Measurements from ENCODE around the gene SPEN.
"Not testable (repeated sequence)": the region's sequence is repeated elsewhere in the genome, so short reads cannot be mapped to it uniquely, and the experiment has no call there.

Gene SPEN

DNA sequence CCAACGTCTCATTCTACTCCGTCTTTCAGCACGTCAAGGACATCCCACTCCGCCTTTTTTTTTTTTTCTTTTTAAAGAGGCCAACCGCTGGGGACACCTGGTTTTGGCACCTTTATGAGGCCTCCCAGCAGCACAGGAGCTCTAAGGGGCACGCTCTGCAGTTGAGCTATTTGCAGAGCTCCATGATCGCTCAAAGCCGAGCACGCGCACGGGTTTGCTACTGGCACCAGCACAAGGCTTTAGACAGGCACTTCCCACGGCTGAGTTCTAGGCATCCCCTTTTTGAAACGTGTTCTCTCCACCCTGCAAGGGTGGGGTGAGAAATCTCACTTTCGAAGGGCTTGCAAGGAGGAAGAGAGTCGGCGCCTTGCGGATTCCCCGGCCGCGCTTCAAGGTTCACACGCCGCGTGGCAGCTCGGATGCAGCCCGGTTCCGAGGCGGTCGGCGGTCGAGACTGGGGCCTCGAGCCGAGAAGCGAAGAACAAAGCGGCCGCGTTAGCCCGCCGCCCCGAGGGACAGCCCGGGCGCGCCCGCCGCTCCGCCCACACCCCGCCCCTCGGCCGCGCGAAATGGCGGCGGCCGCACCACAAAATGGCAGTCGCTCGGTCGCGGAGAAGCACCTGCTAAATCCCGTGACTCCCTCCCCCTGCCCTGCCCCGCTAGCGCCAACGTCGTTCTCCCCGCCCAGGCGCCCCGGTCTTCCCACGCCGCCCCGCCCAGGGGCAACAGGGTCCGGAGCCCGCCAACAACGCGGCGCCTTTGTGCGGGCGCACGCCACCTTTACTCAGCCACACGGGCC lies 12.9 kb upstream of the SPEN start:
- peak; percentile 76 to 85 for DNase-seq (ENCODE audit: low read depth in 1 of 2, low spot score in 1 of 2)

DNA sequence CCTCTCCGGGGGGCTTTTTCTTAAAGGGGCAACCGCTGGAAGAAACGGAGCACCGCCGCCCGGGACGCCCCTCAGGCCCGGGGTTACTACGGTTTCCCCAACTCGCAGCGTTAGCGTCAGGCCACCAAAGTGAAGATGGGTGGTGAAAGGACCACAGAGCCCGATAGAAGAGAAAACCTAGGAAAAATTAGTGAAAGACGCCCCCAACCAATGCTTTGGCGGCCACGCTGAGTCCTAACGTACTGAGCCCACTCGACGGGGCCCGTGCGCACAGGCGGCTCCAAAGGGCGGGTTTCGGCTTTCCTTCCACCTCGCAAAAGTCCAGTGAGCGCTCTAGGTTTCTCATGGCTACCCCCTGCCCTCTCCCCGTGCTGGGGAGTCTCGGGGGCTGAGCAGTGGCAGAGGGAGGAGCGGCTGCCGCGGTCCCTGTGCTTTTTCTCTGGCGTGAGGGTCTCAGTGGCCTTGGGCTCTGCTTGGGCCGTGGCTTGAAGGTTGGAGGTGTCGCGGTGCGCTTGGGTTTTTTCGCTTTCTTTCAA lies 12.2 kb upstream of the SPEN start:
- DNase-seq (ENCODE audit: low read depth in 1 of 2, low spot score in 1 of 2) = no peak

DNA sequence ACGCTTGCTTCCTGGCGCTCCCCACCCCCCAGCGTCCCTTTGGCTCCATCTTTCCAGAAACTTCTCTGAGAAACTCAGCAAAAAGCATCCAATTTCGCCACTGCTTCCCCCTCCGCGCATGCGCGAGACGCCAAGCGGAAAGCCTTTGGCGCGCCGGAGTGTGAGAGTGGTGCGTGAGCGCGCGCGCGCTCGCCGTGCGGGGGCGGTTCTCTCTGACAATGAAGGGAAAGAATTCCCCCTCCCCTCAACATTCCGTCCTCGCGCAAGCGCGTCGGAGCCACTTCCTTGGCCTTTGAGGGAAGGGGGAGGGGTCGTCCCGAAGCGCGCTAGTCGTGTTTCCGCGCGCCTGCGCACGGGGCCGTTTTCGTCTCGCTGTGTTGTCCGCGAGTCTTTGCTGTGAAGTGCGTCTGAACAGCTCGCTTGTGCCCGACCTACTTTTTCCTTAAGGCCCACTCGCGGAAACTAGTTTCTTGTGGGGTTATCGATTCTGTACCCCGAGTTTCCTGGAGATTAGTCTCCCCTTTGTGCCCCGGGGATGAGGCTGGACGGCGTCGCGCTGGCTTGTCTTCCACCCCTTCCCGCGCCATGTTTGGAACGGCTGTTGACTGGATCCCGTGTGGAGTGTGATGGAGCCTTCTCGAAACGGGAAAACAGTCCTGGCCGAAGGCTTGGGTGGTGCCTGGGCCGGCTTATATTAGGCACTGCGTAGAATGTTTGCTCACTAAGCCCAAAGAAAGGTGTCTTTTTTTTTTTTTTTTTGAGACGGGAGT lies 11.6 kb upstream of the SPEN start:
- DNase-seq (ENCODE audit: low read depth in 1 of 2, low spot score in 1 of 2) = peak; percentile 99

DNA sequence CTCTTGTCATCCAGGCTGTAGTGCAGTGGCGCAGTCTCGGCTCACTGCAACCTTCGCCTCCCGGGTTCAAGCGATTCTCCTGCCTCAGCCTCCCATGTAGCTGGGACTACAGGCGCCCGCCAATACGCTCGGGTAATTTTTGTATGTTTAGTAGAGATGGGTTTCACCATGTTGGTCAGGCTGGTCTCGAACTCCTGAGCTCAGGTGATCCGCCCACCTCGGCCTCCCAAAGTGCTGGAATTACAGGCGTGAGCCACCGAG lies 11.1 kb upstream of the SPEN start:
- DNase-seq (ENCODE audit: low read depth in 1 of 2, low spot score in 1 of 2) = not testable (repeated sequence)

DNA sequence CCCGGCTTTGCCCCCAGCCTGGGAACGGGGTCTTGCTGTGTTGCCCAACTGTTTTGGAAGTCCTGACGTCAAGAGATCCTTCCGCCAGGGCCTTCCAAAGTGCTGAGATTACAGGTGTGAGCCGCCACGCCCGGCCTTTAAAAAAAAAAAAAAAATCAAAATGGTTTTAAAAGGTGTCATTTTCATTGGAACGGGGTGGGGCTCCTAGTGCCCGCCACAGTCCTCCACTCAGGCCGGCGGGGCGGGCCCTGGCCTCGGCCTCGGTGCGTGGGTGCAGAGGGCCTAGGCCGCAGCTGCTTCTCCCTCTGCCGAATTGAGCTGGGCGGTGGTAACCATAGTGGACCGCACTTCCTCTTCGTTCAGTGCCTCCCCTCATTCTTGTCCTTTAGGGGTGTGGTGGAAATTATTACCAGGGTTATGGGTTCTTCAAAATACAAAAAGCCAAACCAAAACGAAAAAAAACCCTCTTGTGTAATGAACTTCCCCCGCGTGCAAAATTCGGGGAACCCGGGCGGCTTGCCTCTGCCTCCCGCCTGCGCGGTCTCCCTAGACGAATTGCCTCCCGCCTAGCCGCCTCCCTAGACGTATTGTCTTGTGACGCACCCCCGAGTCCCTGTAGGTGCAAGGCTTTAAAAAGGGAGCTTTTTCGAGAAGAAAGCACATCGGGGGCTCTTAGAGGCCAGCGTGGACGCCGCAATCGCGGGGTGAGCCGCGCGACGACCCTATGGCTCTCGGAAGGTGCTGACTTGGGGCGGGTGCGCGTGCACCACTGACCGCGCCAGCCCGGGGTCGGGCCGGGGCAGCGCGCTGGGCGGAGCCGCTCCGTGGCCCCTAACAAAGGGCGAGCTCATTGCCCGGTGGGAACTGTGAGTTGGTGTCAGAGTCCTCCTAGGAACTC lies 10.5 kb upstream of the SPEN start:
- peak in 1 of 2 donors; percentile 17 for DNase-seq (ENCODE audit: low read depth in 1 of 2, low spot score in 1 of 2)

DNA sequence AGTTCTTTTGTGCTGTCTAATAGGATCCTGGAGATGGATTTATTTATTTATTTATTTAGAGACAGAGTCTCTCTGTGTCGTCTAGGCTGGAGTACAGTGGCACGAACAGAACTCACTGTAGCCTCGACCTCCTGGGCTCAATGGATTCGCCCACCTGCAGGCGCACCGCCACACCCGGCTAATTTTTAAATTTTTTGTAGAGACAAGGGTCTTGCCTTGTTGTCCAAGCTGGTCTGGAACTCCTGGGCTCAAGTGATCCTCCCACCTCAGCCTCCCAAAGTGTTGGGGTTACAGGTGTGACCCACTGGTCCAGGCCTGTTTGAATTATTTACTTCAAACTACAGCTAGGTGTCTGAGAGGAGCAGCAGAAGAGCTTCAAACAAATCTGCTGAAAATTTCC lies 9.6 kb upstream of the SPEN start:
- no peak for DNase-seq (ENCODE audit: low read depth in 1 of 2, low spot score in 1 of 2)

DNA sequence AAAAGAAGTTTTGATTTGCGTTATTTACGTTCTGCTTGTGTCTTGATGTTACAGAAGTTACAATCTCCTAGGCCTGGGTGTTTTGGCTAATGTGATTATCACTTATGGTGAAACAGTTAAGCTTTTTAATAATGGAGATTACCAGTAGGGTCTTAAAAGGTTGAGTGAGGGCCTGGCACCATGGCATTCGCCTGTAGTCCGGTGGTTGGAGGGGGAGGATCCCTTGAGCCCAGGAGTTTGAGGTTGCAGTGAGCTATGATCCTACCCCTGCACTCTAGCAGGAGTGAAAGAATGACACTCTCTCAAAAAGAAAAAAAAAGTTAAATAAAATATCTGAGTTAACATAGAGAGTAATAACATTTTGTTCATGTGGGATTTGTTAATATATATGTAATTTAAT lies 8.8 kb upstream of the SPEN start:
- no peak for DNase-seq (ENCODE audit: low read depth in 1 of 2, low spot score in 1 of 2)

DNA sequence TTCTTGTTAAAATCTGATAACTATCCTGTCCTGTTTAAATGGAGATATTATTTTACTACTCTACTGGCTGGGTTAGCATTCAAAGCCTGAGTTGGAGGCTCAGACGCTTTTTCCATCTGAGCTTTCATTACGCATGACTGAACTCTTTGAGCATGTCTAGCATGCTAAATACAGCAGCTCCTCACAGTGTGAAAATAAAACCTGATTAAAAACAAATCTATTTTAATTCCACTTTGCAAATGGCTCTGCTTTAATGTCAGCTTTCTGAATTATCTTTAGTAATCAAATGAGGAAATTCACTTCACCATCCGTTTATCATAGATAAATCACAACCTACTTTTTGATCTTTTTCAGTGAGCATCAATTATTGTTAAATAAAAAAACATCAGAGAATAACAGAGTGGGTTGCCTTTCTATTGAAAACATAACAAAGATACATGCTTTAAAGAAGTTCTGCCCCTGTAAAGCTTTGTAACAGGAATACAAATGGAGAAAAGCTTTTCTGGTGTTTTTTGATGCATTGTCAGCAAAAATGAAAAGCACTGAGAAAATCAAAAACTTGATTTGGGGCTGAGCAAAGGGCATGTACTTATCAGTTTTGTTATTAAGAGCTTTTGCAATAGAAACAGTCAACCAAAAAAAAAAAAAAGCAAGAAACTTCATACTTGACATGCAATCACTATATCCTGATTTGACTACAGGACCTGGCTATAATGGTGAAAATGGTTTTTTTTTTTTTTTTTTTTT lies 3.5 kb upstream of the SPEN start:
- no peak for DNase-seq (ENCODE audit: low read depth in 1 of 2, low spot score in 1 of 2)

DNA sequence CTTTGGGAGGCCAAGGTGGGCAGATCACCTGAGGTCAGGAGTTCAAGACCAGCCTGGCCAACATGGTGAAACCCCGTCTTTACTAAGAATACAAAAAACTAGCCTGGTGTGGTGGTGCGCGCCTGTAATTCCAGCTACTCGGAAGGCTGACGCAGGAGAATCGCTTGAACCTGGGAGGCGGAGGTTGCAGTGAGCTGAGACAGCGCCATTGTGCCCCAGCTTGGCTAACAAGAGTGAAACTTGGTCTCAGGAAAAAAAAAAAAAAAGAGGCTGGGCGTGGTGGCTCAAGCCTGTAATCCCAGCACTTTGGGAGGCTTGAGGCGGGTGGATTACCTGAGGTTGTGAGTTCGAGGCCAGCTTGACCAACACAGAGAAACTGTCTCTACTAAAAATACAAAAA lies 1.5 kb upstream of the SPEN start:
- DNase-seq (ENCODE audit: low read depth in 1 of 2, low spot score in 1 of 2) = not testable (repeated sequence)

DNA sequence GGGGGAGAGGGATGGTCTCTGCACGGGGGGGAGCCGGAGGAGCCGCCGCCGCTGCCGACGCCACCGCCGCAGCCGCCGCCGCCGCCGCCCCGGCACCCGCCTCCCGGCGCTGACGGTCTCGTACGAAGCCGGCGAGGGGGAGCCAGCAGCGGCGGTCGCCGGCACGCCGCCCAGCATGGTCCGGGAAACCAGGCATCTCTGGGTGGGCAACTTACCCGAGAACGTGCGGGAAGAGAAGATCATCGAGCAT lies 311 bp downstream of the SPEN start:
- no peak for DNase-seq (ENCODE audit: low read depth in 1 of 2, low spot score in 1 of 2)

DNA sequence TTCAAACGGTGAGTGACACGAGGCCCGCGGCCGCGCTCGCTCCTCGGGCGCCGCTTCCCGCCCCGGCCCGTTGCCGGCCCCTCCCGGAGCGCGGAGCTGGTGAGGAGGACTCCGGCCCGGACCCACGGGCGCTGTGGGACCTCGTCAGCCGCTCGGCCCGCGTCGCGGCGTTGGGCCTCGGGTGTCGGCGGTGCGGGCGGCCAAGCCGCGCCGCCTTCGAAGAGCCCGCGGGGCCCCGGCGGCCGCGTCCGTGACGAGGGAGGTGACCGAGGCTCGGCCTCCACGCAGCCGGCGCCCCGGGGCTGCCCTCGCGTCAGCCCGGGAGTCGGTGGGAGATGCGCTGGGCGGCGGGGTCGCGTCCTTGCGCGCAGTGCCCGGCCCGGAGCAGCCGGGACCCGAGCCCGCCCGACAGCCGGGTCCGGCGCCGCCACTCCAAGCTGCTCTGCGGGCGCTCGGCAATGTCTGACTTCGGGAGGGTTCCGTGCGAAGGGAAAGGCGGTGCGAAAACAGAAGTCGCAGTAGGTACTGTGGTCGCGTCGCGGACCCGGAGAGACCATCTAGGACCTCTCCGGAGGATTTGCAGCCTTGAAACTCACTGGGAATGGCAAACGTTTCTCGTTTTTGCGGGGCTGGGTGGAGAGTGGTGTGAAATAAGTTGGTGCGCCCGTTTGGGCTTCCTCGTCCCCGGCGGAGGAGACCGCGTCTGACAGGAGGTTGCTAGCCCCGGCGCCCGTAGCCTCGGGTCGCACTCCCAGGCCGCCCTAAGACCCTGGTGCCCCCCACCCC lies 829 bp downstream of the SPEN start:
- DNase-seq (ENCODE audit: low read depth in 1 of 2, low spot score in 1 of 2) = peak; percentile 29 to 33

DNA sequence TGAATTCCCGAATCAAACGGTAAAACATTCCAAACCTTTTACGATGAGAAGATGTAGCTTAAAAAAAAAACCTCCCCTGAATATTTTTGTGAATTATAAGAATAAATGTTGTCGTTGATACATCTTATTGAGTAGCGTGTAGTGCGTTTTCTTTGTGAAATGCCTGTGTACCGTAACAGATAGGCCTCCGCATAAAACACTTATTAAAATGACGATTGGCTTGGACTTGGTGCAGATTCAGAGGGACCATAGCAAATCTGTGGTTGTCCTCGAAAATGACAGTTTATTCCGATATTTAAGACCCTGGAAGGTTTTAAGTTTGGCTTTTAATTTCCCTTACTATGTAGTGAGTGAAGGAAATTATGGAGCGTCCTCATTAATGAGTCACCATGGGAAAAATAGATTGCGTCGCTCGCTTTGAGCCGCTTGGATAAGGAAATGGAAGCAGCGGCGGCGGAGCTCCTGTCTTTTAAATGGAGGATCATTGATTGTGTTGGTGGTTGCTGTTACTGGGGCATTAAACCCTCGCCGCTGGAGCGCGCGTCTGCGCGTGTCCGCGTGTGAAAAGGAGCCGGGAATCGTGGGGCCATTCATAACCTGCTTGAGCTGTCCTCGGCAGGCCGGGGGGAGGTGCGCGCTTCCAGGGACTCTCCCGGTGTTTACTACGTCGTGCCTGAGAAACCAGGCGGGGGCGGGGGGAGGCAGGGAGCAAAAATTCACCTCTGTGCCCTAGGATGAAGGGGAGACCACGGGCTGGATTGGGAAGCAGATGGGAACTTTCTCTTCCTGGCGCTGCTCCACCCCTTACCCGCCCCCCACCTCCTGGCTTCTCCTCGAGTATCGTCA lies 1.6 kb downstream of the SPEN start:
- peak; percentile 44 to 52 for DNase-seq (ENCODE audit: low read depth in 1 of 2, low spot score in 1 of 2)

DNA sequence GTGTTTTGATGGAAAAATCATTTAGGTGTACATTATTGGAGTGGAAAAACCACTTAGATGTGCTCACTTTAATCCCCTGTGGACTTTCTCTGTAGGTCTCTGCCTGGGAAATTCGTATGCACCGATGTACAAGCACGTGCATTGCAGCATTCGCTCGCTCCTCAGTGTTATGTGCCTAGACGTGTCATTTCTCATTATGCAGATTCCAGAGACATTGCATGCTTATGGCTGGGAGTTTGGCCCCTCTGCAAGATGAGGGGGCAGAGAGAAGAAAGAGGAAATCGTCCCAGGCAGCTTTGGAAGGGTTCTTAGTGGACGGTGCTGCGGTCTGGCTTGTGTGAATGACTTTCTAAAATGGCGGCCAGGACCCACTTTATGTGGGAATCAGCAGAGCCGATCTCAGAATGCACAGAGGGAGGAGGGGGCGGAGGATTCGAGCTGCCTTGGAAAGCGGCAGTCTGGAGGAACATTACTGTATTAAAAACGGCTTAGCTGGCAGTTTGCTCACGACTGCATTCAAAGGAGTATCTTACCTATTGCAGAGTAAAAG lies 2.3 kb downstream of the SPEN start:
- DNase-seq (ENCODE audit: low read depth in 1 of 2, low spot score in 1 of 2) = peak in 1 of 2 donors; percentile 21

DNA sequence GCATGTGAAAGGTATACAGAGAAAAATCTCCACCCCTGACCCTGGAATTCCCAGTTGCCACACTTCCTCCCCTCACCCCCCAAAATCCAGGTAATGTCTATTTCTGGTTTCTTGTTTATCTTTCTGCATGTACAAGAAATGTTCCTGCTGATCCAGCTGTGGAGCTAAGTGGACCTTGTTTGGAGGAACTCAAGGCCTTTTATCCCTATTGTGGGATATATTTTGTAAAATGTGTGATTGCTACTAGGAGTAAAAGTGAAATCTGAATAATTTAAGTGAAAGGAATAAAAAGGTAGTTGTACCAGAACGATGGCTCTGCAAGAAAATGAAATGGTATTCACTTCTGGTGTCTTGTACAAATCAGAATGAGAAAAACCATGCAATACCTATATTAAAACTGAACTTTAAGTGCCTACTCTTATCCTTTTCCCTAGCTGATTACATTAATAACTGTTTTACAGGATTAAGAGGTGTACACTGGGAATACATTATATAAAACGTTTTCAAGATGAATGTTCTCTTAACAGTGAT lies 3.0 kb downstream of the SPEN start:
- no peak for DNase-seq (ENCODE audit: low read depth in 1 of 2, low spot score in 1 of 2)

DNA sequence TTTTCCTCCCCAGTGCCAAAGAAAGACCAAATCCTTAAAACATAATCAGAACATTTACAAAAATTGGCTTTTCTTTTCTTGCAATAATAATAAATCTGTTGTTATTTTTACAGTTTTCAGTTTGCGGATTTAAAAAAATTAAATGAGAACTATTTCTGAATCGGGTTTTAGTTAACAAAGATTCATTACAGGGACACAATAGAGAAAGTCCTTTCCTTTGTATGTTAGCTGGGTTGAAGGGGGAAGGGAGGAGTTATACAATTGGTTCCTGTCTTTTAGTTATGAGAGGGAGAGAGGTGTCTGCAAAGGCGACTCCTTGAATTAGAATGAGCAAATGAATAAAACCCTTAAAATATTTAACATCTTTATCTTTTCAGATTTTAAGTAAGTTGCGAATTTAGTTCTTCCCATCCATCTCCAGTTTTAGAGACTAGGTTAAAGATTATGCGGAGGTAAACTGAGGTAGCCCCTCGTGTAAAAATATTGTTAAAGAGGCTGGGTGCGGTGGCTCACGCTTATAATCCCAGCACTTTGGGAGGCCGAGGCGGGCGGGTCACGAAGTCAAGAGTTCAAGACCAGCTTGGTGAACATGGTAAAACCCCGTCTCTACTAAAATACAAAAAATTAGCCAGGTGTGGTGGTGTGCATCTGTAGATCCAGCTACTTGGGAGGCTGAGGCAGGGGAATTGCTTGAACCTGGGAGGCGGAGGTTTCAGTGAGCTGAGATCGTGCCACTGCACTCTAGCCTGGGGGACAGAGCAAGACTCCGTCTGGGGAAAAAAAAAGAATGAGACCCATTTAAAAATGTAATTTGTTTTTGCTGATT lies 3.9 kb downstream of the SPEN start:
- no peak for DNase-seq (ENCODE audit: low read depth in 1 of 2, low spot score in 1 of 2)

DNA sequence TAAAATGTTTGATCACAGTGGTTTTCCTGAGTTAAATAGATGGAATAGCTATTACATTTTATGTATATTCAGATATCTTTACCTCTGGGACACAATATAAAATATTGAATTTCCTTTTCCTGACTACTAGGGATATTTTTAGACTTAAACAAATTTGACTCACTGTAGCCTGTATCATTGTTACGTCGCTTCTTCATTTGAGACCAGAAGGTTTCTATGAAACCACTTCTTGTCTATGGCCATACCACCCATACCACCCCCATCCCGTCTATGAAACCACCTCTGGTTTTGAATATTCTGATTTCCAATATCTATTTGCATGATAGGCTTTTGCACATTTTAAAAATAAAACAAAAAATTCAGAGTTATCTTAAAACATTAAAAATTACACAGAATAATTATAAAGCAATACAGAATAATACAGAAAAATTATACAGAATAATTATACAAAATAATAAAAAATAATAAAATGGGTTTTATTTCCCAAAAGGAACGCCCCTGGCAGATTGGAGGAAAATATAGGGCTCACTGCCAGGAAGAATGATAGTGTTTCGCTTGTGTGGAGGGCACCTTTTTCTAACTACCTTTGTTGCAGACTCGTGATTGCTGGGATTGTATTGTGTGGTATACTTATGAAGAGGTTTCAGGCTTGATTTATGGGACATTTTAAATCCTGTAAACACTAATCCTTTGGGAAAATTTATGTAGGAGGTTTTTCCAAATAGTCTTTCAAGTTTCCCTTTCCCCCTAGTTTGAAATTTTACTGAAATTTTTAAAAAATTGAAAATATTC lies 4.7 kb downstream of the SPEN start:
- DNase-seq (ENCODE audit: low read depth in 1 of 2, low spot score in 1 of 2) = no peak

DNA sequence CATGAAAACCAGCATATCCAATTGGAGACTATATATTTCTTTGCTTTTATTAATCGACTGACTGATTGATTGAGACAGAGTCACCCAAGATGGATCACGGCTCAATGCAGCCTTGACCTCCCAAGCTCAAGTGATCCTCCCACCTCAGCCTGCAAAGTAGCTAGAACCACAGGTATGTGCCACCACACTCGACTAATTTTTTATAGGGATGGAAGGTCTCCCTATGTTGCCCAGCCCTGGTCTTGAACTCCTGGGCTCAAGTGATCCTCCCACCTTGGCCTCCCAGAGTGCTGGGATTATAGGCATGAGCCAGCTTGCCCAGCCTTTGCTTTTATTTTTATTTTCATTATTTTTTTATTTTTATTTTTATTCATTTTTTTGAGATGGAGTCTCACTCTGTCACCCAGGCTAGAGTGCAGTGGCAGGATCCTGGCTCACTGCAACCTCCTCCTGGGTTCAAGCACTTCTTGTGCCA lies 5.4 kb downstream of the SPEN start:
- no peak for DNase-seq (ENCODE audit: low read depth in 1 of 2, low spot score in 1 of 2)
